ENCODE measurements around the gene TMEM98.

GRCh38 chr17:32955155-32955554, 27.2 kb downstream of the TMEM98 start:
- TF ChIP-seq POLR2A (IDR thresholded peaks at IDR 0.05): no peak
- TF ChIP-seq, protein P1, sequence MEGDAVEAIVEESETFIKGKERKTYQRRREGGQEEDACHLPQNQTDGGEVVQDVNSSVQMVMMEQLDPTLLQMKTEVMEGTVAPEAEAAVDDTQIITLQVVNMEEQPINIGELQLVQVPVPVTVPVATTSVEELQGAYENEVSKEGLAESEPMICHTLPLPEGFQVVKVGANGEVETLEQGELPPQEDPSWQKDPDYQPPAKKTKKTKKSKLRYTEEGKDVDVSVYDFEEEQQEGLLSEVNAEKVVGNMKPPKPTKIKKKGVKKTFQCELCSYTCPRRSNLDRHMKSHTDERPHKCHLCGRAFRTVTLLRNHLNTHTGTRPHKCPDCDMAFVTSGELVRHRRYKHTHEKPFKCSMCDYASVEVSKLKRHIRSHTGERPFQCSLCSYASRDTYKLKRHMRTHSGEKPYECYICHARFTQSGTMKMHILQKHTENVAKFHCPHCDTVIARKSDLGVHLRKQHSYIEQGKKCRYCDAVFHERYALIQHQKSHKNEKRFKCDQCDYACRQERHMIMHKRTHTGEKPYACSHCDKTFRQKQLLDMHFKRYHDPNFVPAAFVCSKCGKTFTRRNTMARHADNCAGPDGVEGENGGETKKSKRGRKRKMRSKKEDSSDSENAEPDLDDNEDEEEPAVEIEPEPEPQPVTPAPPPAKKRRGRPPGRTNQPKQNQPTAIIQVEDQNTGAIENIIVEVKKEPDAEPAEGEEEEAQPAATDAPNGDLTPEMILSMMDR (IDR thresholded peaks at IDR 0.05): no peak

All from prostate gland (tissue), 2 donors.